HFF-Myc (cell line): Measurements from ENCODE around the gene PRMT5.

Source experiments
- DNase-seq: peaks from one replicate; pipeline ENCODE4 v3.0.0-alpha.2; 2011; ENCODE audit warnings: low read depth; ENCODE audit errors: extremely low read depth
- H3K4me3 ChIP-seq: replicated peaks from 2 replicates; pipeline ENCODE4 v1.5.1; 2011; ENCODE audit warnings: low read depth, mild to moderate bottlenecking, control low read depth, low read length
- CTCF ChIP-seq: IDR thresholded peaks from 2 replicates; pipeline ENCODE4 v1.5.1; 2012; ENCODE audit warnings: mild to moderate bottlenecking, low read depth, low read length, control low read depth; ENCODE audit errors: missing control alignments

Gene PRMT5

DNA sequence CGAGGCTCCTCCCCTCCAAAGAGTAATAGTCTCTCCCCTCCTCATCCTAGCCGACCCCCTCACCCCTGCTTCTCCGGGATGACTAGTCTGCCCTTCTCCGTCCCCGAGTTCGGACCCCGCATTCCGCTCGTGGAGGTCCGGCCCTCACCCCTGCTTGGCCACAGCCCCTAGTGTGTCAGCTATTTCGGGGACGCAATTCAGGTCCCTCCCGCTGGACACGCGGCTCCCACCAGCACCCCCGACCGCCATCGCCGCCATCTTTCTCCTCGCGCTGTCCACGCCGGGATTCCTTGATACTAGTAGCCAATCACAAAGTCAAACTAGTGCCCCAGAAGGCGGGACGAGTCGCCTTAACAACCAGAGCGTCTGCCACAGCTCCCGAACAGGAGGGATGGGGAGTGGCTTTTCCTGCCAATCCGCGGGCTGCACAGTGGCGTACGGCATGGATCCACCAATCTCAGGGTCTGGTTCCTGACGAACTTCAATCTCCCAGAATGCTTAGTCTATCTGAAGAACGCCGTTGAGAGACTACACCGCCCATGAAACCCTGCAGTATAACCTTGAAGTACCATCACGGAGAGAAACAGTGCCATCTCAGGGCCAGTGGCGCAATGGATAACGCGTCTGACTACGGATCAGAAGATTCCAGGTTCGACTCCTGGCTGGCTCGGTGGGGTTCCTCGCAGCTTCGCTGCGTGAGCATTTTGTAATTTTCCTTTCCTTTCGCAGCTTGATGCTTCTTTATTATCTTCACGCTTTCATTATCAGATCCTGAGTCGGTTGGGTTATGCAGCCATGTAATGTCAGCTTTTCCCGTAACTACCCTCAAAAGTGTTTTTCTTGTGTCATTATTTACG, at the start of gene PRMT5:
Gene PRMT5, minus strand, starts transcription at position 273 of the 857 bp plus-strand sequence. Its CDS starts 15 bp downstream, at position 258.
- DNase-seq, result peak; percentile 100
- peak within 1 kb of the TSS; percentile 92 for H3K4me3 ChIP-seq
- TF ChIP-seq CTCF, result no peak

- peak overlapping the region; percentile 78 for H3K4me3 ChIP-seq
- no peak for TF ChIP-seq CTCF
- DNase-seq, result no peak
Measured at GRCh38 chr14:22978487-22978837, 49.3 kb upstream of the PRMT5 start.

DNA sequence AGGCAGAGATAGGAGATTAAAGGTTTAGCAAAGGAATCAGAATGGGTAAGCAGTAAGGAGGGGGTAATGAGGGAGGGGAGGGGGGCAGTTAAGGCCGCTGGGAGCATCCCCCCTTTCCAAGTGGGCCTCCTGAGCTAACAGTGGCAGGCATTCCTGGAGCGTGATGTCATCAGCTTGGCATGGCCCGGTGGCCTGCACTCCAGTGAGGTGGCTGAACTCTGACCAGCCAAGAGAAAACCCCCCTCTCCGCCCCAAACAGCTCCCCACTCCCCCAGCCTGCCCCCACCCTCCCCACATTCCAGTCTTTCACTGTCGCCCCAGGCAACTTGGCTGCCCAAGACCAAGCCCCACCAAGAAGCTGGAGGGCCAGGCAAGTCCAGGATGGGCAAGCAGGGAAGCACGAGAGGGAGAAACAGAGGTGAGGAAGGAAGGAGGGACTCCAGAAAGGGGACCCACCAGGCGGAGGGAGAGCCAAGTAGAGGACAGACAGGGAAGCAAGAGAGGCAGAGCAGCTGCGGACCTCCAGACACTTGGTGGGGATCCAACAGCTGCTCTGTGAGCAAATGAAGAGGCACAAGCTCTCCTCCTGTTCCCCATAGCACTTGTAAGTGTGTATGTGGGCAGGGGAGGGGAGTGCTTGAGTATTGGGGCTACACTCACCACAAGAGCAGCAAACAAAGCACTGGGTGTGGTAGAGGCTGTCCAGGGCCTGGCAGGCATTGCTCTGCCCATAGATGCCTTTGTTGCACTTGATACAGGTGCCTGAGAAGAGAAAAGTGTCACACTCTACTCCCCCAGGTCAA, 48.7 kb upstream of the PRMT5 start:
- TF ChIP-seq CTCF, result no peak
- DNase-seq, result no peak
- H3K4me3 ChIP-seq, result peak overlapping the region; percentile 78

- no peak for TF ChIP-seq CTCF
- DNase-seq, result no peak
- no peak overlapping the region for H3K4me3 ChIP-seq
Measured at GRCh38 chr14:22977434-22977683, 48.2 kb upstream of the PRMT5 start.

- TF ChIP-seq CTCF, result no peak
- no peak for DNase-seq
- H3K4me3 ChIP-seq, result no peak overlapping the region
Measured at GRCh38 chr14:22976620-22977433, 47.7 kb upstream of the PRMT5 start.

DNA sequence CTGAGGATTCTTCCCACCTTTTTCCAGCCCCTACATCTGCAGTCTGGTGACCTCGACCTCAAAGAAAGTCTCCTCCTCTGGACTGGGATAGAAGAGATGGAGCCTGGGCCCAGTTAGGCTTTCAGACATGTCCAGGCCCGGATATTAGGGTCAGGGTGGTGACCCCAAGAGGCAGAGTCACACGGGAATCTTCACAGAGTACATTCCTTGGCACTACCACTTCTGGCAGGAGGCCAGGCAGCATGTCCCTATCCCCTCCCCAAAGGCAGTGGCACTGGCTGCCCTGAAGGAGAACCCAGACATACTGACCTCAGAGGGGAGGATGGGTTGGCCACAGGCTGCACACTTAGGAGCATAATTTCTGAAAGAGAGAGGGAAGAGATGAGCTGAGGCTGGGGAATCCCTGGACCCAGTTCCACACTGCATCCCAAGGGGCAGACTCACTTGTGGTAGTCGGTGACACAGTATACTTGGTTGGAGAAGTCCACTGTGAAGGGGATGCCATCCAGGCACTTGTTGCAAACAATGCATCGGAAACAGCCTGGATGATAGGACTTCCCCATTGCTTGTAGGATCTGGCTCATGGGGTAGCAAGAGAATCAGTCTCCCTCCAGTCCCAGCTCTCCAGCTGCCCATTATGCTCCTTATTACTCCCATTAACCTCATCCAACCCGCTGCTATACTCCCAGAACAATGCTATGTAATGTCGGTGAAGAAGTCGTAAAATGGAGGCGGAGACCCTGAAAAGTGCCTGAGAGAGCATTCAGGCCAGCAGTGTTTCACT, 45.5 kb upstream of the PRMT5 start:
- no peak overlapping the region for H3K4me3 ChIP-seq
- TF ChIP-seq CTCF, result no peak
- DNase-seq, result no peak
